Body of pancreas (tissue), 4 donors: ENCODE results near the gene MBP.

Experiments used
- POLR2A ChIP-seq, 3 donors: fragments of 450-650 bp; IDR thresholded peaks; one replicate each; pipeline ENCODE4 v1.6.1; 2016; ENCODE audit warnings: antibody characterized with exemption in 3 of 3, mild to moderate bottlenecking in 2 of 3
- TF ChIP-seq, protein P1 (sequence below), 7 experiments: fragments of 450-650 bp in 4 of 7; fragments of 200-600 bp in 3 of 7; sonication (generic) in 3 of 7; IDR thresholded peaks; one replicate each; pipeline ENCODE4 v1.5.1; 2016 to 2019; ENCODE audit warnings: antibody characterized with exemption in 7 of 7

- TF ChIP-seq, protein P1, sequence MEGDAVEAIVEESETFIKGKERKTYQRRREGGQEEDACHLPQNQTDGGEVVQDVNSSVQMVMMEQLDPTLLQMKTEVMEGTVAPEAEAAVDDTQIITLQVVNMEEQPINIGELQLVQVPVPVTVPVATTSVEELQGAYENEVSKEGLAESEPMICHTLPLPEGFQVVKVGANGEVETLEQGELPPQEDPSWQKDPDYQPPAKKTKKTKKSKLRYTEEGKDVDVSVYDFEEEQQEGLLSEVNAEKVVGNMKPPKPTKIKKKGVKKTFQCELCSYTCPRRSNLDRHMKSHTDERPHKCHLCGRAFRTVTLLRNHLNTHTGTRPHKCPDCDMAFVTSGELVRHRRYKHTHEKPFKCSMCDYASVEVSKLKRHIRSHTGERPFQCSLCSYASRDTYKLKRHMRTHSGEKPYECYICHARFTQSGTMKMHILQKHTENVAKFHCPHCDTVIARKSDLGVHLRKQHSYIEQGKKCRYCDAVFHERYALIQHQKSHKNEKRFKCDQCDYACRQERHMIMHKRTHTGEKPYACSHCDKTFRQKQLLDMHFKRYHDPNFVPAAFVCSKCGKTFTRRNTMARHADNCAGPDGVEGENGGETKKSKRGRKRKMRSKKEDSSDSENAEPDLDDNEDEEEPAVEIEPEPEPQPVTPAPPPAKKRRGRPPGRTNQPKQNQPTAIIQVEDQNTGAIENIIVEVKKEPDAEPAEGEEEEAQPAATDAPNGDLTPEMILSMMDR (IDR thresholded peaks at IDR 0.05), result no peak
- no peak for TF ChIP-seq POLR2A (IDR thresholded peaks at IDR 0.05)
Observed at GRCh38 chr18:77103991-77104531, 28.5 kb downstream of the MBP start.
